GM23248 (cell line): ENCODE results near the gene RESP18.

Experiments
- EZH2 ChIP-seq: fragments of 200-600 bp; sonication (generic); IDR thresholded peaks from 2 replicates; pipeline ENCODE4 v1.6.1; 2018; ENCODE audit warnings: antibody characterized with exemption, mild to moderate bottlenecking; ENCODE audit not compliant: insufficient read depth, poor library complexity, severe bottlenecking
- EZH2phosphoT487 ChIP-seq: fragments of 200-600 bp; sonication (generic); IDR thresholded peaks from 2 replicates; pipeline ENCODE4 v1.6.1; 2018; ENCODE audit warnings: antibody characterized with exemption, moderate library complexity, mild to moderate bottlenecking, low read depth; ENCODE audit not compliant: insufficient read depth

DNA sequence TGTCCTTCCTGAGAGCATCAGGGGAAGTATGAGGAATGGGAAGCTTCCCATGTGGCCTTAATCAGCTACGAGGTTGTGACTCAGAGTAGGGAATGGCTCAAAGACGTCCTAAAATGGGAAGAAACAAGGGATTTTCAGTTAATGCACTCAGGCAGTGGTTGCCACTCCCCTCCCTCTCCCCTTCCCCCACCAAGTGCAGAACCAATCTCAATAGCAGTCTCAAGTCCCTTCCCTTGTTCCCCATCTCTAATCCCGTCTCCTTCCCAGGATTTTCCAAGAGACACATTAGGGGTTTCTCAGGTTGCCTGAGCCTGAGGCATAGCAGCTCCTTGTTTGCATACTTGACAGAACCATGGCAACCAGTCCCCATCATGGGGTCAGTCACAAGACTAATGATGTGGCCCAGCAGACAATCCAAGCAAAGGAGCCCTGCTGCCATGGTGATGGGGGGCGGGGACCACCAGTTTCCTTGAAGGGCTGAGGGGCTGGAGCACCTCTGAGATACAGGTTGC lies 18.2 kb upstream of the RESP18 start:
- TF ChIP-seq EZH2 = no peak
- TF ChIP-seq EZH2phosphoT487 = no peak
